HCT116 (cell line): Measurements from ENCODE around the gene SPRED2. TPM values are rescaled to one million over a fixed set of nuclear protein-coding genes. Genes with fewer than 3 reads are reported as not detected.

Experiments
- ATAC-seq: fragments of 200-7000 bp; cut with Tn5 transposase; 2 replicates; pipeline ENCODE4 v1.9.1; 2020; ENCODE audit warnings: mild to moderate bottlenecking, moderate library complexity
- Bru-seq: library from RNA; stranded (reverse); fragments of 400-500 nt; gene quantifications from one replicate; lab custom pipeline; 2021; lab: Mats Ljungman, UMichigan
- BruChase-seq, 2 experiments: library from RNA; stranded (reverse); fragments of 400-500 nt; gene quantifications; one replicate each; lab custom pipeline; 2021; lab: Mats Ljungman, UMichigan
- BruUV-seq: library from RNA; stranded (reverse); fragments of 400-500 nt; replicated peaks from 2 replicates; lab custom pipeline; 2021; lab: Mats Ljungman, UMichigan
- CTCF ChIA-PET: fragments of 300-600 bp; sonication (Branson Sonifier 250); formaldehyde crosslinking; loops from one replicate; lab custom pipeline; 2021; ENCODE audit warnings: antibody characterized with exemption; lab: Charles Lee
- POLR2A ChIA-PET: fragments of 300-600, 350-600 bp; sonication (Branson Sonifier 250); formaldehyde crosslinking; loops from one replicate; lab custom pipeline; 2021; ENCODE audit warnings: antibody characterized with exemption; lab: Charles Lee
- RAD21 ChIA-PET, 2 experiments: fragments of 300-600 bp; sonication (Branson Sonifier 250); formaldehyde crosslinking; loops; one replicate each; lab custom pipeline; 2023; ENCODE audit warnings: low total read pairs in 2 of 2; ENCODE audit not compliant: uncharacterized antibody in 2 of 2, unreplicated experiment in 2 of 2, low non-redundant PET in 1 of 2; lab: Charles Lee
- DNase-seq: peaks from one replicate; pipeline ENCODE4 v3.0.0-alpha.2; 2010; ENCODE audit warnings: low read depth, low spot score
- H2AFZ ChIP-seq: fragments of 200-600 bp; shearing (Covaris generic), sonication (generic); 2 replicates; pipeline ENCODE4 v1.6.1; 2017; ENCODE audit warnings: low read depth, mixed run types, mixed read lengths, antibody characterized with exemption, low read length; ENCODE audit not compliant: poor library complexity, severe bottlenecking
- H3K27ac ChIP-seq: 2 replicates; pipeline ENCODE4 v1.5.1; 2012; ENCODE audit warnings: low read depth, low read length
- H3K27me3 ChIP-seq: fragments of 200-600 bp; sonication (generic); 2 replicates; pipeline ENCODE4 v1.6.1; 2016; ENCODE audit warnings: mixed run types, low read length, mixed read lengths; ENCODE audit not compliant: insufficient read depth
- H3K36me3 ChIP-seq, 2 experiments: fragments of 200-500 bp in 1 of 2; fragments of 200-600 bp in 1 of 2; sonication (Bioruptor generic) in 1 of 2; sonication (generic) in 1 of 2; 2 replicates each; pipeline versions ENCODE4 v1.5.1 to v1.6.1; 2014 to 2016; ENCODE audit warnings: low read length in 2 of 2, inconsistent platforms in 1 of 2, mixed read lengths in 1 of 2, mixed run types in 1 of 2; ENCODE audit not compliant: insufficient read depth in 2 of 2, control insufficient read depth in 1 of 2
- H3K4me1 ChIP-seq, 2 experiments: fragments of 200-600 bp in 1 of 2; sonication (generic) in 1 of 2; 2 replicates each; pipeline versions ENCODE4 v1.5.1 to v1.6.1; 2012 to 2017; ENCODE audit warnings: low read length in 2 of 2, inconsistent platforms in 1 of 2, mild to moderate bottlenecking in 1 of 2, mixed read lengths in 1 of 2, mixed run types in 1 of 2, moderate library complexity in 1 of 2; ENCODE audit not compliant: insufficient read depth in 2 of 2, control insufficient read depth in 1 of 2
- H3K4me2 ChIP-seq: fragments of 200-600 bp; sonication (generic); 2 replicates; pipeline ENCODE4 v1.6.1; 2017; ENCODE audit warnings: mixed run types, low read length, mixed read lengths
- H3K4me3 ChIP-seq, 2 experiments: fragments of 200-600 bp in 1 of 2; sonication (generic) in 1 of 2; replicated peaks in 1 of 2; 2 replicates each; pipeline ENCODE4 v1.5.1; 2011 to 2016; ENCODE audit warnings: low read length in 2 of 2, control low read depth in 1 of 2, low read depth in 1 of 2, mild to moderate bottlenecking in 1 of 2, mixed read lengths in 1 of 2, mixed run types in 1 of 2
- H3K79me2 ChIP-seq: fragments of 200-600 bp; sonication (generic); 2 replicates; pipeline ENCODE4 v1.6.1; 2017; ENCODE audit warnings: mild to moderate bottlenecking, mixed run types, low read length, moderate library complexity, mixed read lengths; ENCODE audit not compliant: insufficient read depth
- H3K9ac ChIP-seq: fragments of 200-600 bp; sonication (generic); 2 replicates; pipeline ENCODE4 v1.6.1; 2016; ENCODE audit warnings: low read length, mixed read lengths
- H3K9me2 ChIP-seq: fragments of 200-600 bp; sonication (generic), shearing (Covaris generic); 2 replicates; pipeline ENCODE4 v1.6.1; 2017; ENCODE audit warnings: mixed run types, mild to moderate bottlenecking, moderate library complexity; ENCODE audit not compliant: insufficient read depth
- H3K9me3 ChIP-seq, 2 experiments: fragments of 200-500 bp in 1 of 2; fragments of 200-600 bp in 1 of 2; sonication (Bioruptor generic) in 1 of 2; sonication (generic) in 1 of 2; 2 replicates each; pipeline ENCODE4 v1.6.1; 2014 to 2017; ENCODE audit warnings: low read length in 2 of 2, mixed read lengths in 2 of 2, inconsistent platforms in 1 of 2, low read depth in 1 of 2, mild to moderate bottlenecking in 1 of 2, mixed run types in 1 of 2, moderate library complexity in 1 of 2; ENCODE audit not compliant: control insufficient read depth in 1 of 2, insufficient read depth in 1 of 2
- H4K20me1 ChIP-seq: fragments of 200-600 bp; sonication (generic), shearing (Covaris generic); 2 replicates; pipeline ENCODE4 v1.6.1; 2017; ENCODE audit warnings: mixed run types, mild to moderate bottlenecking, moderate library complexity; ENCODE audit not compliant: insufficient read depth
- EGR1 ChIP-seq: IDR thresholded peaks from 2 replicates; pipeline ENCODE4 v1.6.1; 2012; ENCODE audit warnings: low read depth
- JUND ChIP-seq: IDR thresholded peaks from 2 replicates; pipeline ENCODE4 v1.6.1; 2012
- POLR2A ChIP-seq: IDR thresholded peaks from 2 replicates; pipeline ENCODE4 v1.7.0; 2011; ENCODE audit warnings: borderline replicate concordance; ENCODE audit not compliant: insufficient read depth, insufficient read length; ENCODE audit errors: extremely low read depth
- POLR2AphosphoS5 ChIP-seq: IDR thresholded peaks from 2 replicates; pipeline ENCODE4 v1.6.1; 2011; ENCODE audit warnings: mild to moderate bottlenecking, low read depth, low read length, moderate library complexity
- TCF7L2 ChIP-seq: IDR thresholded peaks from 2 replicates; pipeline ENCODE4 v1.7.0; 2011; ENCODE audit warnings: borderline replicate concordance, inconsistent platforms; ENCODE audit not compliant: insufficient read depth, insufficient read length; ENCODE audit errors: extremely low read depth
- YY1 ChIP-seq: IDR thresholded peaks from 2 replicates; pipeline ENCODE4 v1.6.1; 2011; ENCODE audit warnings: low read length, low read depth, moderate library complexity, mild to moderate bottlenecking; ENCODE audit not compliant: insufficient replicate concordance; ENCODE audit errors: extremely low read depth
- ZNF274 ChIP-seq: fragments of 200-500 bp; sonication (Bioruptor generic); IDR thresholded peaks from 2 replicates; pipeline ENCODE4 v1.6.1; 2014; ENCODE audit warnings: mild to moderate bottlenecking, low read depth, low read length, inconsistent platforms
- intact Hi-C: fragments of 100-400 bp; cut with micrococcal nuclease; formaldehyde crosslinking; loops from 2 replicates; pipeline ENCODE4 v1.10.0; 2022
- long read RNA-seq: library from polyadenylated mRNA; unstranded; transcript quantifications from one replicate; pipeline ENCODE4 v2.0.0, GENCODE V29; 2021; ENCODE audit not compliant: unreplicated experiment
- polyA plus RNA-seq: library from polyadenylated mRNA; unstranded; fragments of >200 nt; gene quantifications from 2 replicates; pipeline ENCODE4 v1.2.1, GENCODE V29; 2012; ENCODE audit warnings: missing spikeins
- total RNA-seq: library from RNA; stranded (reverse); gene quantifications from one replicate; pipeline ENCODE4 v1.2.1, GENCODE V29; 2021; ENCODE audit not compliant: unreplicated experiment

The SPRED2 gene
- total RNA-seq = 62.6 TPM
- 33.2 and 33.7 TPM in 2 replicates for polyA plus RNA-seq
- percentile 95 among the genes with signal in this experiment for Bru-seq, nascent RNA
- percentile 79 among the genes with signal in this experiment for BruChase-seq, experiment 1, labeled RNA remaining after a 6-hour chase
- percentile 86 among the genes with signal in this experiment for BruChase-seq, experiment 2, labeled RNA remaining after a 2-hour chase
- long read RNA-seq, full-length matches to known transcripts = 4 of 45 reads
- long read RNA-seq, partial matches to known transcripts = 3 of 45 reads
- long read RNA-seq, other reads (novel, unspliced or antisense) = 38 of 45 reads

GRCh38 chr2:65432227-65433190 is at the start of gene SPRED2:
Gene SPRED2, minus strand, starts transcription at chr2:65432599. Its CDS starts 612 bp downstream, at chr2:65431987.
- RAD21 ChIA-PET = no interaction called here
- intact Hi-C loops = loop anchor here (1.0 to 10.0 kb wide), 4 partner anchors 66 to 378 kb away; partner anchors contain the start of gene CEP68
- POLR2A ChIA-PET = interaction anchor here (1.0 to 2.9 kb wide), 2 partner anchors 15 to 50 kb away, joined by 3 to 8 read pairs; no protein-coding TSS in a partner anchor
- peak; percentile 95 for DNase-seq
- peak within 1 kb of the TSS; percentile 88 for H3K27ac ChIP-seq
- peaks cover 0 to 6% of the 10 kb centered on the region in 2 experiments; a peak in 1 of 4 replicates for H3K36me3 ChIP-seq
- H3K9me2 ChIP-seq = no peaks in the 10 kb centered on the region
- H3K4me2 ChIP-seq = peak within 1 kb of the TSS; percentile 87
- no peaks in the 10 kb centered on the region for H3K9me3 ChIP-seq
- no peak within 1 kb of the TSS for H2AFZ ChIP-seq
- H3K79me2 ChIP-seq = peaks cover 44% of the 10 kb centered on the region
- H3K27me3 ChIP-seq = no peaks in the 10 kb centered on the region
- peak within 1 kb of the TSS; percentile 92 to 93 for H3K4me3 ChIP-seq
- no peak for TF ChIP-seq EGR1
- TF ChIP-seq YY1 = peak; percentile 81
- TF ChIP-seq POLR2AphosphoS5 = peak; percentile 91
- no peak for TF ChIP-seq ZNF274
- peak; percentile 58 for TF ChIP-seq POLR2A
- peak; percentile 57 for TF ChIP-seq TCF7L2
- no peak for TF ChIP-seq JUND
- no TSS peak for BruUV-seq
- peak within 1 kb of the TSS; percentile 97 for H3K9ac ChIP-seq
- peaks cover 26 to 49% of the 10 kb centered on the region in 2 experiments for H3K4me1 ChIP-seq
- ATAC-seq = peak; percentile 45
- CTCF ChIA-PET = interaction anchor here (1.0 kb wide), 1 partner anchor 120 kb away, joined by 3 read pairs; no protein-coding TSS in a partner anchor
- H4K20me1 ChIP-seq = peaks cover 21% of the 10 kb centered on the region
